Measurements from ENCODE around the gene PWWP2B.

GRCh38 chr10:132385721-132386418 lies 11.1 kb upstream of the PWWP2B start:
- TF ChIP-seq BHLHE40 (IDR thresholded peaks at IDR 0.05; ENCODE audit: low read depth, low read length) (no peak), CTCF (IDR thresholded peaks at IDR 0.05) (no peak), POLR2A (IDR thresholded peaks at IDR 0.05; ENCODE audit: low read length) (no peak), RAD21 (conservative IDR thresholded peaks at IDR 0.05 in 1 of 2, IDR thresholded peaks at IDR 0.05 in 1 of 2) (no peak), POLR2AphosphoS2 (conservative IDR thresholded peaks at IDR 0.05; ENCODE audit: low read length) (no peak), MYC (IDR thresholded peaks at IDR 0.05; ENCODE audit: borderline replicate concordance, low read length) (no peak)
